GM19193 (cell line): ENCODE measurements around the gene GET4.

Source experiments
- POLR2A ChIP-seq: IDR thresholded peaks from 4 replicates; pipeline ENCODE4 v1.6.1; 2011; ENCODE audit not compliant: insufficient read depth, insufficient read length; ENCODE audit errors: extremely low read depth

GET4 gene

GRCh38 chr7:896346-897075 is 20.2 kb downstream of the GET4 start:
- TF ChIP-seq POLR2A = no peak

DNA sequence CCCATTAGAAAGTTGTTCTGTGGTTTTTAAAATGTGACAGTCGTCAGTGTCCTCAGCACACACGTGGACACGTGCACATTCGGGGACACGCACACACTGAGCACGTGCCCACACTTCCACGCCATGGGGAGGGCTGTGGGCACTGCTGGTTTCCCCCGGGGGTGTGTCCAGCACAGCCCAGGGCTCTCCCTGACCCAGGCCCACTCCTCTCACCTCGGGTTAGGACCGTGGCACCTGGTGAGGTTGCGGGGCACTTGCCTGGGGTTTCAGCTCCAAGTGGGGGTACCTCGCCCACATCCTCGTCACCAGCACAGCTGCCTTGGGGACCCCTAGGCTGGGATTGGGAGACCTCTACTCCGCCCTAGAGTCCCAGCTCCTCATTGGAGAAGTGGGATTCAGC is 20.7 kb downstream of the GET4 start:
- TF ChIP-seq POLR2A = no peak

GRCh38 chr7:897771-898376 is 21.5 kb downstream of the GET4 start:
- no peak for TF ChIP-seq POLR2A

DNA sequence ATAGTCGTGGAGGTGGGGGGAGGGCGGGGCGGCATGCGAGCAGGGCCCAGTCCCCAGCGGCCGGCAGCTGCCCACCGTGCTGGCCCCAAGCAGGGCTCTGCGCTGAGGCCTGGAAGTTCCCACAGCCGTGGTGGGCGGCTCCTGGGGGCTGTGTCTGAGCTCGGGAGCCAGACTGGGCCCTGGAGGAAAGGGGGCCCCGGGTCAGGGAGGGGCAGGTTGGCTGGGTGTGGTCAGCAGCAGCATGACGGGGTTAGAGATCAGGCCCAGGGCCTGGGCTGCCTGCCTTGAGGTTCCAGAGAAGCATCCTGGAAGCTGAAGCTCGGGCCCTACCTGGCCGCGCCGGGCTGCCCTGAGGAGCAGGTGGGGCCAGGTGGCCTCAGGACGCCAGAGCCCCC is 22.1 kb downstream of the GET4 start:
- peak; percentile 18 for TF ChIP-seq POLR2A

GRCh38 chr7:898855-899681 is 22.7 kb downstream of the GET4 start:
- TF ChIP-seq POLR2A = no peak

GRCh38 chr7:899806-900205 is 23.5 kb downstream of the GET4 start:
- no peak for TF ChIP-seq POLR2A

GRCh38 chr7:900331-901040 is 24.1 kb downstream of the GET4 start:
- TF ChIP-seq POLR2A = no peak

- TF ChIP-seq POLR2A = no peak
Measured at GRCh38 chr7:901041-901387, 24.7 kb downstream of the GET4 start.

DNA sequence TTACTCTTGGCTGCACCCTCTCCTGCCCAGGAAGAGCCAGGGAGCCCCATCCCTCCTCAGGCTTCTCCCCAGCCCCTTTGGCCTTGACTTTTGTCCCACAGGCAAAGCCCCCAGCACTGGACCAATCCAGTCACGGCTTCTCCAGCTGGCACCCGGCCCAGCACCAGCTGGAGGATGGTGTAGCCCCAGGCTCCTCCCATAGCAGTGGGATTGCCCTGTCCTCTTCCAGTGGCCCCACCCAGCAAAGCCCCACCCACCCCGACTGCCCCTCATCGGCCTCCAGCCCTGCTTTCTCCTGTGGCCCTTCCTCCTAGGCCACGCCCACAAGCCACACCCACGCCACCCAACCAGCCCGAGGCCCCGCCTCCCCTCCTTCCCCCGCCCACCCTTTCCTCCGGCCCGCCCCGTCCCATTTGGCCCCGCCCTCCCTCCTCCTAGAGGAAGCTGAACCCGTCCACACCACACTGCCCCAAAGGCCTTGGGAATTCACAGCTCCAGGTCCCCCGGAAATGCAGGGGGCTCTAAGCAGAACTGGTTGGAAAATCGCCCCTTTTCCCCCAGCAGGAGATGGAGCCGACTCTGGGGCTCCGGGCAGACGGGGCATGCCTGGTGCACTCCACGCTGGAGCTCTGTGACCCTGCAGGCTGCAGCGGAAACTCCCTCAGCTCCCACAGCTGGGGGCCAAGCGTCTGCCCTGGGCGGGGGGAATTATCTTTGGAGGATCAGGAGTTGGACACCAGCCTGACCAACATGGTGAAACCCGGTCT is 25.2 kb downstream of the GET4 start:
- TF ChIP-seq POLR2A = no peak

GRCh38 chr7:902996-903395 is 26.6 kb downstream of the GET4 start:
- TF ChIP-seq POLR2A = no peak

DNA sequence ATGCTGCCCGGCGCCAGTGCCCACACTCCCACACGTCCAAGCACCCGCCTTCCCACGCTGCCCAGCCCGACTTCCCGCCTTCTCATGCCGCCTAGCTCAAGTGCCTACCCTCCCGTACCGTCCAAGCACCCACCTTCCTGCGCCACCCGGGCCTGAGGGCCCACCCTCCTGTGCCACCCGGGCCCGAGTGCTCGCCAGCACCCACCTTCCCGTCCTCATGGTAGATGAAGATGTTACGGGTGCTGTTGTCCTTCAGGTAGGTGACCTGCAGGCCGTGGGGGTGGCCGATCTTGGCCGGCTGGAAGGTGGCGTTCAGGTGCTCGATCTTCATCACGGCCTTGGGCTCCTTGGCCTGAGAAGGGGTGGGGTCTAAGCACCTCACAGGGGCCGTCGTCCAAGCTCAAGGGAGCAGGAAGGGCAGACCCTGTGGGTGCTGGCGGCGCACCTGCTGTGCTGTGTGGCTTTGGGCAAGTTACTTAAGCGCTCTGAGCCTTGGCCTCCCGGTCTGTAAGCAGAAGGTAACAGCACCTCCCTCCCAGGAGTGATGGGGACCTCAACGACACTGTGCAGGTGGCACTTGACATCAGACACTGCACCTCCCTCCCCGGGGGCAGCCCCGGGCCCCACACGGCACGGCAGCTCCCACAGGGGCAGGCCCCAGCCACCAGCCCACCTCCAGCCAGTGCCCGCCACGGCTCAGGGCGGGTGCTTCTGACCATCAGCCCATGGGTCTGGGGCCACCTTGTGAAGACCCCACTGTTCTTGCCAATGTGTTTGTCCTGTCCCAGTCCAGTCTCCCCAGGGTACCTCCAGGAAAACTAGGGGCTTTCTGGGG is 27.8 kb downstream of the GET4 start:
- TF ChIP-seq POLR2A = no peak

DNA sequence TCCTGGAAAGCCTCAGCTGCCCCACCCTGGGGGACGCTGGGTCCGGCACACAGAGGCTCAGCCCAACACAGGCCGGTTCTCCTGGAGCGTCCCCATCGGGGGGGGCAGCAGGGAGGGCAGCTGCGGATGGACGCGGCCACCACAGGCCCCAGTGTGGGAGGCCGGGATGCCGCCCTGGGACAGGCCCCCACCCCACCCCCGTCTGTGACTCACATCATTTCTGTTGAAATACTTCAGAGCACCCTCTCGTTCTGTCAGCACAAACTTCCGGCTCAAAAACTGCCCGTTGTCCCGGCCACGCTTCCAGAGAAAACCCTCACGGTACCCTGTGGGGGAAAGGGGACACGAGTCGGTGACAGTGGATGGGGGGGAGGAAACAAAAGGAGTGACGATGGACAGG is 28.5 kb downstream of the GET4 start:
- no peak for TF ChIP-seq POLR2A

DNA sequence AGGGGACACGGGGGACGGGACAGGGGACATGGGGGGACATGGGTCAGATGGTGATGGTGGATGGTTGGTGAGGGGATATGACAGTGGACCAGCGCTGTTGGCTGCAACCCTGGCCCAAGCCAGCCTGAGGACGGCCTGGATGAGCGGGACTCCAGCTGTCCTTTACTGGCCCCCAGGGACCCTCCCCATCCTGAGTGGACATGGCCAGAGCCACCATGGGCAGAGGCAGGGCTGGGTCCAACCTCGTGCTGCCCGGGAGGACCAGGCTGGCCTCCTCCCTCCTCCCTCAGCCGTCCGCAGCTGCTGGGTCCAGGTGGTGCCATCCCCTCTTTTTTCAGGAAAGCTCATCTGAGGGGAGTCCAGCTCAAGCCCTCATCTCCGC is 30.4 kb downstream of the GET4 start:
- no peak for TF ChIP-seq POLR2A
